HG03442 (cell line): ENCODE results near the gene MZB1.
"Not testable (repeated sequence)": the region's sequence is repeated elsewhere in the genome, so short reads cannot be mapped to it uniquely, and the experiment has no call there.

Experiments used
- ATAC-seq: cut with Tn5 transposase; IDR thresholded peaks from one replicate; pipeline ENCODE4 v1.9.1; 2021; ENCODE audit warnings: mild to moderate bottlenecking, moderate library complexity; ENCODE audit not compliant: unreplicated experiment

MZB1 gene

DNA sequence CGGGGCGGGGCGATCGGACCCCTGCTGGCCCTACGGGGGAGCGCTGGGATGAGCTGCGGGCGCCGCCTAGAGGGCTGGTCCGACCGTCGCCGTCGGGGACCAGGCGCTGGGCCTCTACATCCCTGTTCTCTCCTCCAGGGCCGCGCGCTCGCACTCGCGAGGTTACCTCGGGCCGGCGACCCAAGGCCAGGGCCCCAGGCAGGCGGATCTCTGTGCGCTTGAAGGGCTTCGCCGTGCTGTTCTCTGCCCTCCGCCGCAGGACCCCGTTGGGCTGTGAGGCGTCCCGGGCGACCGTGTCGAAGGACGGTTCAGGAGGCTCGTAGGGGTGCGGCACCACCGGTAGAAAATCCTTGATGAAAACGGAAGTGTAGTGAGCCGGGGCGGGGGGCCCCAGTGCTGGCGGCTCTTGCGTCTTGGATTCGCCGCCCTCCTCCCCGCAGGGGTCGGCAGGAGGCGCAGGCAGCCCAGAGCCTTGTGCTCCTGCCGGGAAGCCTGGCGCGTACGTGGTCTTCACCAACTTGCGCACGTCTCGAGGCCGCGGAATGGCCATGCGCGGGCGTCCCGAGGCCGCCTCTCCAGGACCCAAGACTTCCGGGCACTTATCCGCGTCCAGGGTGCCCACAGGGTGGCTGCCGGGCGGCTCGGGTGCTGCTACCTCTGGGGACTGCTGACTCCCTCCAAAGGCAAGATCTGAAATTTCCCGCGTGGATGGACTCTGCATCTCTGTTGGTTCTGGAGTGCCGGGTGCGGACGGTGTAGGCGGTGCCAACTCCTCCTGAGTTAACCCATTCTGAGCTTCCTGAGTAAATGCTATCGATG, 3.2 kb upstream of the MZB1 start:
- peak; percentile 45 for ATAC-seq

DNA sequence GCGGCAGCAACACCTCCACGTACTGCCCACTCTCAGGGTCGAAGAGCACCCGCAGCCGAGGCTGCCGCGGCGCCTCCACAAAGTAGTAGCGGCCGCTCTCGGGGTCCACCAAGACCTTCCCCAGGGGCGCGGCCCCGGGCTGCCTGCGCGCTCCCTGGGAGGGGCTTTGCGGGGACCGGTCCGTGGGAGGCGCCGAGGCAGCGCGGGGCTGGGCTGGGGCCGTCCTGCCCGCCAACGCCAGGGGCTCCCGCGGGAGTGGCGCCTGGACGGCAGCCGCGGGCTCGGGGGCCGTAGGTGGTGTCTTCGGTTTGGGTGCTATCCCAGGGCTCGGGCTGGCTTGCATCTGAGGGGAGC, 2.6 kb upstream of the MZB1 start:
- ATAC-seq, result no peak

DNA sequence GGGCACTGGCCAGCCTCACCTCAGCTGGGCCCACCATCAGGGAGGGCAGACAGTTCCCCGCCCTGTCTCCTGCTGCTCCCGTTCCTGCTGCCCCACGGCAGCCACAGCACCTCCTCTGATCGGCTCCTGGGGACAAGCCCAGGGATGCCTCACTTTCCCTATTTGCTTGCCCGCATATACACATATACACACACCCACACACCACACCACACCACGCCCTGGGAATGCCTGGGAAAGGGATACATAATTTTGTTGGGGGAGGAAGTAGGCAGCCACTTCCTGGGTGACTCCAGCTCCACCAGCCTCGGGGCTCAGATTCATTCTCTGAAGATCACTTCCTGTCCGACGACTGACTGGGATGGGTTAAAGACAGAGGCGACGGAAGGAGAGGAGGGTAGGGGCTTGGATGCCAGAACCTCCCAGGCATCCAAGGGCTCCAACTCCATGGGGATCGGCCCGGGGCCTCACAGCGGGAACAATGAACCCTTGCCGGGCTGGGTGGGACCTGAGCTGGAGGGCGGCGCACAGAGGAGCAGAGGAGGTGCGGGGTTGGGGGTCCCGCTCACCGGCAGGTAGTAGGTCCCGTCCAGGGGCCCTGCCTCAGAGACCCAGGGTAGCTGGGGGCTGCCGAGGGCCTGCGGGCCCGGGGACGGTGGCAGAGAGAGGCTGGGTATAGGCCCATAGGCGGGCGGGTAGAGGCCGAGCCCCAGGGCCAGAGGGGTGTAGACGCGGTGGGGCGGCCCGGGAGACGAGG, 2.0 kb upstream of the MZB1 start:
- ATAC-seq, result peak; percentile 0

DNA sequence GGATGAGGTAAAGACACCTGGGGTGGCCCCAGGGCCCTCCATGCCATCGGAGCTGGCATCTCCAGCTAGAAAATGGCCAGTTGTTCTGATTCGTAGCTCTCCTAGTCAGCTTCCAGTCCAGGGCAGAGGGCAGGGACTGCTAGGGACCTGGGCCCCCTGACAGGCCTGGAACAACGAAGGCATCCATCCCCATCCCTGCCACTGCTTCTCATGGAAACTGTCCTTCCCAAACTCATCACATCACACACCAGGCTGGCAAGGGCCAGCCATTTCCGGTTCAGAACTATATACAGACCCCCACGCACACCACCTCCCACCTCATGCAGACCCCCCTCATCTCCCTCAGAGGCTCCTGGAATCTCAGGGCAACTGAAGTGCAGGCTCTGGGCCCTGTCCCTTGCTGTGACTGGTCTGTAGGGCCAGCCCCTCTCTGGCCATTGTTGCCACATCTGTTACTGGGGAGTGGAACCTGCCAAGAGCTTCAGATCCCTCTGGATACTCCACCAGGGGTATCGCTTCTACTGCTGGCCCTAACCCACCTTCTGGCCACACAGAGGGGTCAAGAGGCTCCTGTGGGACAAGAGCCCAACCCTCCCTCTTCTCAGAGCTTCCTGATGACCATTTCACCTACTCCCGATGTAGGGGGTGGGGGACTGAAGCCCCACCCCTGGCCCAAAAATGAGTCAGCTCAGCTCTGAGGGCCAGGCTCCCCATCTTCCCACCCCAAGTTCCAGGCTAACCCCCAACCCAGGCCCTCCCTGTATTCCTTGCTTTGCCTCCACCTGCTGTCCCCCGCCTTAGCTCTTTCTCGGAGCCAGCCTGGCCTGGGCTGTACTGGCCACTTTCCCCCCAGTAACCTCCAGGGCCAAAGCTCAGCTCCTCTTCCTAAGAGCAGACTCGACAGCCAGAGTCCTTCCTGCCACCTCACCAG, 1.2 kb upstream of the MZB1 start:
- no peak for ATAC-seq

DNA sequence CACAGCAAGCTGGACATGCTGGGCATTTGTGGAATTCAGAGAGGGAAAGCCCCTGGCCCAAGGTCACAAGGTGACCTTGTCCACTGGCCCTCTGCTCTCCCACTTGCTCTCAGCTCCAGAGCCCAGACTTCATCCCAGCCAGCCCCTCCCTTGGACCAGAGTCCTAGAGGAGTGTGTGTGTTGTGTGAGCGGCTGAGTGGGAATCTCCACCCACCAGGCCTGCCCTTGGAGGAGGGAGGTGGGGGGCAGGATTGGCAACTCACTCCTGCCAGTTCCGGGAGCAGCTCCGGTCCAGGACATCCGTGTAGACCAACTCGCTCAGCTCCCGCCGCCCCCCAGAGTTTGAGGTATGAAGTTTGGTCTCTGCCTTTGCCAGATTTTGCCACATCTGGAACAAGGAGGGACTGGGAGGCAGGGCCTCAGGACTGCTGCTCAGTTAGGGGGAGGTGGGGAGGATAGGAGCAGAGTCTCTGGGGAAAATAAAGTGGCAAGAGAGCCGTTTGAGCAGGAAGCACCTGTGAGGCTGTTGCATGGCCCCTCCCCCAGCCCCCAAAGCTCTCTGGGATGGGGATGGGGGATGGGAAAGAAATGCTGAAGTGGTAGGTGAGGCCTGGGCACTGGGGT, 1.4 kb downstream of the MZB1 start:
- ATAC-seq, result no peak

DNA sequence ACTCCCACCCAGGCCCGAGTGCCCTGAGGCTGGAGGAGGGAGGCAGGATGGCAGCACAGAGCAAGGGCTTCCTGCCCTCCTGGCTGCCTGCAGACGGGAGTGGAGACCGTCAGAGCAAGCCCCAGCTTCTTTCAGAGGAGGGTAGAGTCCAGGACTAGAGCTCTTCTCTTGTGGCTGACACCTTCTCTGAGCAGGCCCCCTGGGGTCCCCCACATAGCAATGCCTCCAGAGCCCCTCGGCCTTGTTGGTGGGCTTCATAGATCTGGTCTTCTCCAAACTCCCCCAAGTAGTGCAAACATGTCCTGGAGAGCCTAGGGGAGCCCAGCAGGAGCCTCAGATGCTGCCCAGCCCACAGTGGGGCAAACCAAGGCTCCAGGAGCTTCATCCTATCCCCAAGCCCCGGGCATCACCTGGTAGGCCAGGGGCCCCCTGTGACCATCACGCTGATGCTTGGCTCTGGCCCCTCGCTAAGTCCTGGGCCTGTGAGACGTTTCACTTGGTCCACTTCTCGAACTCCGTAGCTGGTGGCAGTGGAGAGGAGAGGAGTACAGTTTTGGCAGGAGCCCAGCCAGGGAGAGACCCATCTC, 2.0 kb downstream of the MZB1 start:
- ATAC-seq, result no peak

DNA sequence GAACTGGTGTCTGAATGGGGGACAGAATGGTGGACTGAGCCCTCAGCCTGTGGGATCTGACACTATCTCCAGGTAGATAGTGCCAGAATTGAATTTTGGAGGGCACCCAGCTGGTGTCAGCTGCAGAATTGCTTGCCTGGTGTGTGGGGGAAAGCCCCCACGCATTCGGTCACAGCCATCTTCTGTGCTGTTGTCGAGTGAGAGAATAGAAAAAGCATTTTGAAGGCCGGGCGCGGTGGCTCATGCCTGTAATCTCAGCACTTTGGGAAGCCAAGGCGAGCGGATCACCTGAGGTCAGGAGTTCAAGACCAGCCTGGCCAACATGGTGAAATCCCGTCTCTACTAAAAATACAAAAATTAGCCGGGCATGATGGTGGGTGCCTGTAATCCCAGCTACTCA, 2.8 kb downstream of the MZB1 start:
- ATAC-seq, result not testable (repeated sequence)

DNA sequence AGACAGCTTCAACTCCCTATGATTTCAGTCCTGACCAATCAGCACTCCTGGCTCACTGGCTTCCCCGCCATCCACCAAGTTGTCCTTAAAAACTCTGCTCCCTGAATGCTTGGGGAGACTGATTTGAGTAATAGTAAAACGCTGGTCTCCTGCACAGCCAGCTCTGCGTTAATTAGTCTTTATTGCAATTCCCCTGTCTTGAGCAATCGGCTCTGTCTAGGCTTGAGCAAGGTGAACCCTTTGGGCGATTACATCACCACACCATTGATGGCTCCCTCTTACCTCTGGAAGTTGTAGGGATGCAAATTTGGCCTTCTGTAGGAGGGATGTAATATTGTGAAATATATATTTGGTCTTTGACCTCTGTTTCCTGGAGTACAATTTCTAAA, 3.7 kb downstream of the MZB1 start:
- no peak for ATAC-seq

DNA sequence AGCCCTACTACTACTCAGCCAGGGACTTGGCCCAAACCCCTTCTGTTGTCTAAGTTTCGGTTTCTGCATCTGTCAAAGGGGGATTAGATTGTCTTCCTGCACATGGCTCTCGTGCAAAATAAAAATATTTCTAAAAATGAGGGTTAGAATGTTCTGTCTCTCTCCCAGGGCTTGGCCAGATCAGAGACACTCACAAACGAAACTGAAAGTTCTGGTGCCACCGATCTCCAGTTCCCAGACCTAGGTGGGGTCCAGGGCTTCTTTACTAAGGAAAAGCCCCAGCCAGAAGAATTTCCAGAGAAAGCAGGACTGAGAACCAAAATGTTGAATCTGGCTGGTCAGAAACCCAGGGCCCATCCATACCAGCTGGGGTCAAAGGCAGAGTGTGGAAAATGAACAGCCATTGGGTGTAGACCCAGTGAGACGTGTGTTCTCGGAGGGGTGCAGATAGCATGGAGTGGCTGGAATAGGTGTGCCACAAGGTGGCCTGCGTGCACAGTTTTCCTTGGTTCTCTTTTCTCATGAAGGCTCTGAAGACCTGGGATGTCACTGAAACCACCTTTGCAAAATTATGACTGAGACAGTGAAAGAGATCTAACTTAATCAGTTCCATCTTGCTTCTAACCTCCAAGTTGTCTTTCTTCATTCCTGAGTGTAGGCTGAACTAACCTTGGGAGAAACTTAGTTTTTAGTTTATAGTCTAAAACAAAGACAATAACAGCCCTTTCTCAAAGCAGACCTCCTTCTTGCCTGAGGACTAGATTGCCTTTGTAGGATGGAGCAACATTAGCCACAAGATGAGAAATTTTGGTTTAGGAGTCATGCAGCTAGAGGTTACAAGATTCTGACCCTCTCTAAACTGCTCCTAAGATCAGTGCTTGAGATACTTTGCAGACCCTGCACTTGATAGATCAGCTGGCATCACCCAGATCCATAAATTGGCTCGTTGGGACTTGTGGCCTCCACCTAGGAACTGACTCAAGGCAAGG, 4.4 kb downstream of the MZB1 start:
- ATAC-seq, result no peak

DNA sequence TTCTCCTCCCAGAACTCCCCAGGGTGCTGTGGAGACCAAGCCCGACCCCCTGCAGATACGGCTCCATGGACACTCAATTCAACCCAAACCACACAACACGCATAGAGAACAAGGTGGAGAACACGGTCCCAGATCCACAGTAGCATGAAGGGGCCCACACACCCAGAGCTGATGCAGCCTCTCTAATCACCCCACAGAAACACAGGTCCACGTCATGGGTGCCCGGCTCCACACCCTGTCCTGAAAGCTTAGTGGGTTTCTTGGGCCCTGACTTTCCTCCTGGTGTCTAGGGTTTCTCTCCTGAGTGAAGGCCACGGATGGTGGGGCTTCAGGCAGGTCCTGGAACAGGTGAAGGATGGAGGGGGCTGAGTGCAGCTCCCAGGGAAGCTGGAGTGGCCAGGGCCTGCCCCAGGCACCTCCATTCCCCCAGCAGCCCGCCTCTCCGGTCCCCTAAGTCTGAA, 5.1 kb downstream of the MZB1 start:
- ATAC-seq, result no peak

DNA sequence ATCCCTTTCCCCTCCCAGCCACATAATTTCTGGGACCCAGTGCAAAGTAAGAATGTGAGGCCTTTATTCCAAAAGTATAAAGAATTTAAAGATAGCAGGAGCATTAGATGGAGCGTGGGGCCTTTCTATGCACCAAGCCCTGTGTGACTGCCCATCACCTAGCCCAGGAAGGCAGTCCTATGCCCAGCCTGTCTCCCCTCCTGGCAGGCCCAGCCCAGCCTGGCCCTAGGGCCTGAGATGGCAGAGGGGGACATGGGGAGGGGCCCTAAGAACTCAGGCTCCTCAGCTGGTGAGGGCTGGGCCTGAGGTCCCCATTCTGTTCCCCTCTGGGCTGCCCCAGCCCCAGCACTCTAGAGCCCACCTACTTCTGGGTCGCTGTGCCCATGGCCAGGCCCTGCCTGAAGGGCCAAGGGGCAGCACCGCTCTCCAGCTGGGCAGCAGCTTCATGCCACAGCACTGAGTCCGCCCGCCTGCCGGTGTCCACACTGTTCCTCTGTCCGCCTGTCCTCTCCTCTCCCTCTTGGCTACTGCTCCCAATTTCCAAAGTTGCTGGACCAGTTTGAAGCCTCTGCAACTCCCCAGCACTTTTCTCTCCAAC, 5.6 kb downstream of the MZB1 start:
- no peak for ATAC-seq

DNA sequence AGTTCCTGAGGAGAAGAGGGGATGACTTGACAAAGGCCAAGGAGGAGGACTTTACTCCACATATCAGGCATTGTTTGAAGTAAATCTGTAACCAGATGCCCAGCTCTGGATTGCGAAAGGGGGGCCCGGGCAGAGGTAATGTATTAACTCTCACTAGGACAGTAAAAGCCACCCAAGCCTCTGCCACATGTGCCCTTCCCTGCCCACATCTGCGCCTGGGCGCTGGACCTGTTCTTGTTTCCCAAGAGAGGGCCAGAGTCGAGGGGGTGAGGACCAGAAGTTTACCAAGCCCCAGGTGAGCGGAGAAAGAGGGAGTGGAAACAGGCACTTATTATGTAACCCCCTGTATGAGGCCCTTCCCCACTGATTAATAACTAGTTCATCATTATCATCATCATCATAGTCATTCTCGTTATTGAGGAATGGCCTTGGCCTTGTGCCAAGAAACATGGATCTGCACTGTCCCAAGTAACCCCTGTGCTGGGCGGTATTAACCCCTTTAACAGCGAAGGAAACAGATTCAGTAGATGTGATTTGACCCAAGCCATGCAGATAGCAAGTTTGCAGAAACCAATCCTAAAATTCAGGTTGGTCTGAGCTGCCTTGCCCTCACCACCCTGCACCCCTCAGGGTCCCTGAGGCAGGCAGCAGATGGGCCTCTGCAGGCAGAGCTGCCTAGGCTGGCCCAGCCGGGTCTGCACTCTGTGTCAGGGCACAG, 6.3 kb downstream of the MZB1 start, which contains the start of gene SLC23A1:
TSS of gene SLC23A1 (minus strand) at position 23 of the 718 bp plus-strand sequence. CDS start 44 bp downstream, outside the sequence.
- no peak for ATAC-seq

DNA sequence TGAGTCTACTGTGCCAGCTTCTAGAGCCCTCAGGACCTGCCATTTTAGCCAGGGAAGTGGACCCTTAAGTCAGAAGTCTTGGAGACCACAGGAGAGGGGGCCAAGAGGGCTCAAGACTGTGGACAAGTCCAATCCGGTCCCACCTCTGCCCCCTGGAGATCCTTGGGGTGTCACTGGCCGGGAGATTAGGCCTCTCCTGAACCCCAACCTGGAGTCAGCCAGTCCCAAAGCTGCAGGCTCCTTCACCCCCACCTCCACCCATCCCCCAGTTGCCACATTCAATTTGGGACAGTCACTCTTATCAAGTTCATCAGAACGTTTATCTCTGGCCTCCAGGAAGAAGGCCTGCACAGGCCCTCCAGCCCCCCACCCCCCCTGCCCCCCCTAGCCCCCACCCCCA, 6.9 kb downstream of the MZB1 start:
- no peak for ATAC-seq

DNA sequence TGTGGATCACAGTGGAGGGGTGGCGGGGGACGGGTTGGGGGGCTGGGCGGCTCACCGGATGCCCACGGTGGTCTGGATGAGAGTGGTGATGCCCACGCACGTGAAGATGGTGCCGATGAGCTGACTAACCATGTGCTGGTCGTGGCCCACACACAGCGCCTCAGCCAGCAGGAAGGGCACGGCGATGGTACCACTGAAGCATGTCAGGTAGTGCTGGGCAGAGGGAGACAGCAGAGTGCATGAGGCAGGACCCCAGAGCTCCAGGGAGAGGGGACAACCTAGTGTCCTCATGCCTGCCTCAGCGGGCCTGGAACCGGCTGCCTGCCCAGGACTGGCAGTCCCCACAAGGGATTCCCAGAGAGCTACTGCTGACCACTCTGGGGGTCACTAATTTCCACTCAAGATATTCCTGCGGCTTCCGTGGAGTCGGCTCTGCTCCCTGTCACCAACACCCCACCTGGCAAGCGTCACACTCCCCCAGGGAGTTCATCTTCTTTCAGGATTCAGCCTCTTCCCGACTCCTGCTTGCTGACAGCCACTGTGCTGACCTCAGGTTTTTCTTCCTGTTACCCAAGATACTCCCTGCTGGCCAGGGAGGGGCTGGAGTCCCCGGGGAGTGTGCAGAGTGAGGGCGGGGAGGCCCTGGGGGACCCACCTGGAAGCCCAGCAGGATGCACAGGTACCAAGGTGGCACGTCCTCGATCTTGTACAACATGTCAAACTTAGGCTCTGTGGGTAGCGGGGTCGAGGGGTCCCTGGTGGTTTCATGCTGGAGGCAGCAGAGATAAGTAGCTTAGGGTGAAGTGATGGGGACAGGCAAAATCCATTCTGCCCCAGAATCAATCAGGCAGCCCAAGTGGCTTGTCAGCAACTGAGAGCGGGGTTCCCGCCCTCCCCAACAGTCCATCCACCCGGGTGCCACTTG, 7.6 kb downstream of the MZB1 start:
- ATAC-seq, result no peak

DNA sequence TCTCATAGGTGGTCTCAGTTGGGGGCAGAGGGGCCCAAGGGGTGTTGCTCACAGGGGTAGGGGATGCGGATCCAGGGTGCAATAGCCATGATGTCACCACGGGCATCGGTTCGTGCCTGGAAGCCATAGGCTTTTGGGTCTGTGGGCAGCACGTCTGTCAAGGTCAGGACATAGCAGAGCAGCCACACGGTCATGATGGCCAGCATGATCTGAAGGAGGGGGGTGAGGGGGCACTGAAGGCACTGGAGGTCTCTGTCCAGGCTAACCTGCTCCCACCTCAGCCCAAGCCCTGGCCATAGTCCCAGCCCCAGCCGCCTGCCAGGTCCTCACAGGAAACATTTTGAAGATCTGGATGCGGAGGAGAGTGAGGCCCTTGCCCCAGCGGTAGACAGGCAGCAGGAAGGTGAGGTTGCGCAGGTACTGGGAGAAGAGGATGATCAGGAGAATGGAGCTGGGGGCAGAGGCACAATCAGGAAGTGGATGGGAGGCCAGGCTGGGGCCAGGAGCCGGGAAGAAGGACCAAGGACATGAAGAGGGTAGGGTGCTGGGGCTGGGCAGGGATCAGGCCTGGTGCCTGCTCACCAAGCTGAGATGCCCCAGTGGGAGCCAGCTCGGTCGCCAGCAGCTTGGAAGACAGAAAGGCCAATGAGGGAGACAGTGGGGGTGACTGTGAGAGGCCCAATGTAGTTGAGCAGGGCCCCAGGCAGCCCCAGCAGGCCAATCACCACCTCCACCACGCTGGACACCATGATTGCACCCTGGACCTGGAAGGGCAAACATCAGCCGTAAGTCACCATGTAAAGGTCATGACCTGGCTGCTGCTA, 9.9 kb downstream of the MZB1 start:
- ATAC-seq, result no peak

DNA sequence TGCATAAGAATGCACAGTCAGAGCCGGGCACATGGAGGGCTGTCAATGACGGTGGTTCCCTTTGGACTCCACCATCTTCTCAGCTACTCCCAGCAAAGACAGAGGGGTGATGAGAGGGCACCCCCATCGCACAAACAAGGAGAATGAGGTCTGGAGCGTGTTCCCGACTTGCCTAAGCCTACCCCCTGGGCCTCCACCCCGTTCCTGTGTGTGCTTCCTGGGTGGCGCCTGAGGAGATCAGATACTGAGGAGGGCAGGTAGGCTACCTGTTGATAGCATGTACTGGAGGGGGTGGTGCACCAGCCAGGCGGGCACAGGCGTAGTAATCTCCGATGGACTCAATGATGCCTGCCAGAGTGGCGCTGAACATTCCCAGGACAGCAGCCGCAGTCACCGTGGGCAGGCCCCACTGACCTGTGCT, 10.8 kb downstream of the MZB1 start:
- ATAC-seq, result no peak
